ENCODE results near the gene SMAD7. TPM values are rescaled to one million over a fixed set of nuclear protein-coding genes. Genes with fewer than 3 reads are reported as not detected.

Gene SMAD7
- total RNA-seq, 1 donor from 2014 or later = 6.9 TPM

DNA sequence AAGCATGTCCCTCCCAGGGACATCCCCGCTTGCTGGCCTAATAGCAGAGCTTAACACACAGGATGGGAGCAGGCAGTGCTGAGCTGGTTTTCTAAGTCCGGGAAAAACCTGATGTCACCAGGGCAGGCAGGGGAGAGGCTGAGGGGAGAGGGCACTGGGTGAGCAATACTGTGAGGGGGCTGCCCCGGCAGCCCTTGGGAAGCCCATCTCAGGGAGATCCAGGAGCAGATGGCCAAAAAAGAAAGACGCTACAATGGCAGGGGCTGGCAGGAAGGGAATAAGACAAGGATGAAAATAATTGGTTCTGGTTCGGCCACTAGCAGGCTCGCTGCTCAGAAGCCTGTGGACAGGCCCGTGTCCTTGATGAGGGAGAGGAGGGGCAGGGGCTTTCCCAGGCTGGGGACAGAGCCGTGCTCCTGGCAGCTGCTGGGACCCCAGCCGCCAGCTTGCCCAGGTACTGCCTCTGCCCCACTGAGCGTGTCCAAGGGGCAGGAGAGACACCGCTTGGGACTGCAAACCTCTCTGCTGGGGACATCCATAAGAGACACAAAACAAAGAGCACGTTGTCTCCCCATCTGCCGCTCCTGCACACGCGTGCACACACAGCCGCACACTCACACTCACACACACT lies 30.2 kb downstream of the SMAD7 start:
- TF ChIP-seq, protein P1, sequence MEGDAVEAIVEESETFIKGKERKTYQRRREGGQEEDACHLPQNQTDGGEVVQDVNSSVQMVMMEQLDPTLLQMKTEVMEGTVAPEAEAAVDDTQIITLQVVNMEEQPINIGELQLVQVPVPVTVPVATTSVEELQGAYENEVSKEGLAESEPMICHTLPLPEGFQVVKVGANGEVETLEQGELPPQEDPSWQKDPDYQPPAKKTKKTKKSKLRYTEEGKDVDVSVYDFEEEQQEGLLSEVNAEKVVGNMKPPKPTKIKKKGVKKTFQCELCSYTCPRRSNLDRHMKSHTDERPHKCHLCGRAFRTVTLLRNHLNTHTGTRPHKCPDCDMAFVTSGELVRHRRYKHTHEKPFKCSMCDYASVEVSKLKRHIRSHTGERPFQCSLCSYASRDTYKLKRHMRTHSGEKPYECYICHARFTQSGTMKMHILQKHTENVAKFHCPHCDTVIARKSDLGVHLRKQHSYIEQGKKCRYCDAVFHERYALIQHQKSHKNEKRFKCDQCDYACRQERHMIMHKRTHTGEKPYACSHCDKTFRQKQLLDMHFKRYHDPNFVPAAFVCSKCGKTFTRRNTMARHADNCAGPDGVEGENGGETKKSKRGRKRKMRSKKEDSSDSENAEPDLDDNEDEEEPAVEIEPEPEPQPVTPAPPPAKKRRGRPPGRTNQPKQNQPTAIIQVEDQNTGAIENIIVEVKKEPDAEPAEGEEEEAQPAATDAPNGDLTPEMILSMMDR (IDR thresholded peaks at IDR 0.05) = no peak
- ChIA-PET POLR2A (interaction anchor here (0.7 kb wide), 1 partner anchor 381 kb away, joined by 3 read pairs; no protein-coding TSS in a partner anchor), CTCF (no interaction called here)
- Mint-ChIP-seq H3K4me3 (no peak overlapping the region), H3K9me3 (no peaks in the 10 kb centered on the region), H3K36me3 (ENCODE audit: low read depth) (peaks cover 21% of the 10 kb centered on the region), H3K4me1 (peaks cover 44% of the 10 kb centered on the region), H3K27ac (no peak overlapping the region), H3K27me3 (no peaks in the 10 kb centered on the region)
- no peak for ATAC-seq (ENCODE audit: low read depth)
- intact Hi-C loops (cut with micrococcal nuclease) = loop anchor here (10.0 kb wide), 1 partner anchor 254 kb away; no protein-coding TSS in a partner anchor
- DNase-seq = no peak

DNA sequence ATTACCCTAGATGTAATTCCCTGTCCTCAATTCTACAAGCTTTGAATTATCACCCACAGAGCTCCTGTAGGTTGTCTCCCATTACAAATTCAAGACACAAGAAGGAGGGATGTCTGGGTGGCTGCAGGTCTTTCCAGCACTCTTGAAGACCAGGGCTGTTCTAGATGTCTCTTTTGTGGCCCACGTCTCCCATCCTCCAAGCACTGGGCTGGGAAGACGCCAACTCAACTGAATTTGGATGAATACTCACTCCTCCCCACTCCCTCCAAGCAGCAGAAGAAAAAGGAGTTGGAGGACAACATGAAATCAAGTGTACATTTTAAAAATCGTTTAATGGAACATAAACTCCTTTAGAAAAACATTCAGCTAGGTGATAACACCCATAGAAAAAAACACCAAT lies 31.2 kb downstream of the SMAD7 start:
- Mint-ChIP-seq H3K4me3 (no peak overlapping the region), H3K4me1 (peaks cover 35% of the 10 kb centered on the region), H3K27ac (no peak overlapping the region), H3K9me3 (no peaks in the 10 kb centered on the region), H3K27me3 (no peaks in the 10 kb centered on the region), H3K36me3 (ENCODE audit: low read depth) (peaks cover 21% of the 10 kb centered on the region)
- intact Hi-C loops (cut with micrococcal nuclease) = loop anchor here (5.0 to 10.0 kb wide), 2 partner anchors 33 to 1005 kb away; partner anchors contain the start of gene SMAD7
- TF ChIP-seq, protein P1 (IDR thresholded peaks at IDR 0.05) = no peak
- POLR2A ChIA-PET = interaction anchor here (0.6 kb wide), 1 partner anchor 14 kb away, joined by 4 read pairs; no protein-coding TSS in a partner anchor
- CTCF ChIA-PET = no interaction called here
- DNase-seq (no peak), ATAC-seq (ENCODE audit: low read depth) (no peak)

DNA sequence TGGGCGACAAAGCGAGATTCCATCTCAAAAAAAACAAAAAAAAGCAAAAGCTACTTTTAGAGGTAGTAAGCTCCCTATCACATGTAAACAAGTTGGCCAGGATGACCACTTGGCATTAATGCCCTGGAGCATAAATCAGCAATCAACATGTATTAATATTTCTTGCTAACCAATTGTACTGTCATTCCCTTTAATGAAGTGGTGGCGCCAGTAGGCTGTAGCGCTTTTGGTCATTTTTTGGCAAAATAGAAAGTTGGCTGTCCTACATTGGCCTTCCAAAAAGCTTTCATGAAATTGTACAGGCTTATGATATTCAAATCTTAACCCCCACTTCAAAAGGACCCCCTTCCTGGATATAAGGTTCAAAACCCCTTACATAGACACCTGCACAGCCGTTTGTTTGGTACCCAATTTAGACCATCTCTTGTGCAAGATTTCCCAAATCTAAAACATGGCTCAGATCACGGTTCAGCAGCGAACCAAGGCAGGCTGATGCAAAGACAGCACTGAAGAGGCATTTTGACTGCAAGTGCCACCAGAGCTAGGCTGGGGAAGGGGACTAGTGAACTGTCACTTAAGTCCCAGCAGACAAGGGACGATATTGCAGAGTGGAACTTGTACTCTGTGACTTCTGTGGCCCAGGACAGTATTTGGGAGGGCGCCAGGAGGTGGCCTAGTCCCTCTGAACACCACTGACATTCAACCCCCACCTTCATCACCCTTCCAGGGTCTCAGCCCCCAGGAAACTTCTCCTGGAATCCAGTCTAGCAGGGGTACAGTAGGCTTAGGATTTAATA lies 31.9 kb downstream of the SMAD7 start:
- peaks cover 28% of the 10 kb centered on the region for H3K4me1 Mint-ChIP-seq
- H3K4me3 Mint-ChIP-seq = no peak overlapping the region
- CTCF ChIA-PET = no interaction called here

DNA sequence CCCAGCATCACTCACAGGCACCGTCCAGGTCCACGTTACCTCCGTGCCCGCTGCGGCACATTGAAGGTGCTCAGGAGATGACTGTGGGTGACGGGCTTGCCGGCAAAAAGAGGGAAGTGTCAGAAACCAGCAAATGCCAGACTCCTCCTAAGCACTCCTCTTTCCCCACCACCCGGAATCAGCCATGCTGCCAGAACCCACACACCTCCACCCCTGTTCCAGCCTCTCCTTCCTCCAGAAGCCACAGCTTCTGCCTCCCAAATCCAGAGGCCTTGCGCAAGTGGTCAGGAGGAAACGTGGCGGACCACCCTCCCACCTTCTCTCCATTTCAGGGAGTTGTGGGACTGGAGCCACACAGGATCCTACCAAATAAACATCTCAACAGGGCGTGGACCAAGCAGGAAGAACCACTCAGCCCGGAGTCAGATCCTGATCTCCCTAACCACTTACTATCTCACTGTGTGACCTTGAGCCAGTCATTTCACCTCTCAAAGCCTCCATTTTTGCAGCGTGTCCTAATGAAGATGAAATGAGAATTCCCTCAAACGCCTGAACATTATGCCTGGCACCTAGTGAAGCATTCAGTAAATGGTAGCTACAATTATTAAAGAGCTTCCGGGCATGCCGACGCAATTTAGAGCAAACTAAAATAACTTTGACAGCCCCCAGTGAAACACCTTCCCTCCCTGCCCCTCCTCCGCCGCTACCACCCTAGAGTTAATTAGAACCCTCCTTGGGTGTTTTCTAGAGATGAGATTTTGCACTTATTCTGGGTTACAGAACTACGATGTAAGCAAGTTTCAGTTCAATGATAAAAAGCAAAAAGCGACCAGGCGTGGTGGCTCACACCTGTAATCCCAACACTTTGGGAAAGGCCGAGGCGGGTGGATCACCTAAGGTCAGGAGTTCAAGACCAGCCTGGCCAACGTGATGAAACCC lies 32.9 kb downstream of the SMAD7 start:
- CTCF ChIA-PET = no interaction called here
- POLR2A ChIA-PET = no interaction called here
- no peak overlapping the region for H3K4me3 Mint-ChIP-seq
- ATAC-seq (ENCODE audit: low read depth) (no peak), DNase-seq (no peak)
- H3K9me3 Mint-ChIP-seq = no peaks in the 10 kb centered on the region
- peaks cover 21% of the 10 kb centered on the region for H3K36me3 Mint-ChIP-seq (ENCODE audit: low read depth)
- H3K27ac Mint-ChIP-seq = no peak overlapping the region
- intact Hi-C loops (cut with micrococcal nuclease) = loop anchor here (5.0 to 10.0 kb wide), 2 partner anchors 34 to 1007 kb away; partner anchors contain the start of gene SMAD7
- no peaks in the 10 kb centered on the region for H3K27me3 Mint-ChIP-seq
- peaks cover 19% of the 10 kb centered on the region for H3K4me1 Mint-ChIP-seq
- TF ChIP-seq, protein P1 (IDR thresholded peaks at IDR 0.05) = no peak

More for the DNA sequence above, 31.9 kb downstream of the SMAD7 start:
- intact Hi-C loops (cut with micrococcal nuclease) = loop anchor here (5.0 to 10.0 kb wide), 2 partner anchors 33 to 1006 kb away; partner anchors contain the start of gene SMAD7
- DNase-seq = no peak
- Mint-ChIP-seq H3K27ac (no peak overlapping the region), H3K9me3 (no peaks in the 10 kb centered on the region), H3K36me3 (ENCODE audit: low read depth) (peaks cover 21% of the 10 kb centered on the region), H3K27me3 (no peaks in the 10 kb centered on the region)
- TF ChIP-seq, protein P1 (IDR thresholded peaks at IDR 0.05) = no peak
- no peak for ATAC-seq (ENCODE audit: low read depth)
- POLR2A ChIA-PET = no interaction called here
